IMR-90 (cell line): ENCODE measurements around the gene RBFOX2. TPM values are rescaled to one million over a fixed set of nuclear protein-coding genes. Genes with fewer than 3 reads are reported as not detected.

Experiments
- ATAC-seq: fragments of 200-7000 bp; cut with Tn5 transposase; 2 replicates; pipeline ENCODE4 v1.9.1; 2020; ENCODE audit warnings: low read depth, mild to moderate bottlenecking, moderate library complexity
- BruUV-seq: library from RNA; stranded (reverse); fragments of 400-500 nt; replicated peaks from 2 replicates; lab custom pipeline; 2021; lab: Mats Ljungman, UMichigan
- CTCF ChIA-PET: fragments of 300-600 bp; formaldehyde crosslinking; extraction: SDS; loops from one replicate; lab custom pipeline; 2021; ENCODE audit warnings: antibody characterized with exemption; lab: Yijun Ruan, JAX
- POLR2A ChIA-PET: fragments of 300-600 bp; sonication (Branson Sonifier 250); formaldehyde crosslinking; loops from one replicate; lab custom pipeline; 2022; ENCODE audit warnings: antibody characterized with exemption; ENCODE audit not compliant: unreplicated experiment; lab: Charles Lee
- DNase-seq: peaks from one replicate; pipeline ENCODE4 v3.0.0; 2013
- H2AFZ ChIP-seq: replicated peaks from 2 replicates; pipeline ENCODE3; 2013; ENCODE audit warnings: low read length, mild to moderate bottlenecking; ENCODE audit not compliant: poor library complexity
- H2AK5ac ChIP-seq: 2 replicates; pipeline ENCODE4 v1.6.1; 2013; ENCODE audit warnings: low read depth, low read length, inconsistent platforms
- H2AK9ac ChIP-seq: replicated peaks from 2 replicates; pipeline ENCODE3; 2013; ENCODE audit warnings: mild to moderate bottlenecking, low read depth, low read length, moderate library complexity; ENCODE audit not compliant: poor library complexity
- H2BK120ac ChIP-seq: 2 replicates; pipeline ENCODE4 v1.6.1; 2013; ENCODE audit warnings: low read depth, low read length, inconsistent platforms
- H2BK15ac ChIP-seq: 3 replicates; pipeline ENCODE4 v1.6.1; 2013; ENCODE audit warnings: low read depth, low read length, inconsistent platforms
- H2BK20ac ChIP-seq: 2 replicates; pipeline ENCODE4 v1.6.1; 2013; ENCODE audit warnings: low read depth, mild to moderate bottlenecking, inconsistent platforms, low read length, moderate library complexity
- H2BK5ac ChIP-seq: 2 replicates; pipeline ENCODE4 v1.6.1; 2013; ENCODE audit warnings: mild to moderate bottlenecking, low read depth, low read length, inconsistent platforms; ENCODE audit not compliant: poor library complexity, severe bottlenecking
- H3K14ac ChIP-seq: replicated peaks from 2 replicates; pipeline ENCODE4 v1.6.1; 2013; ENCODE audit warnings: low read depth, low read length, inconsistent platforms
- H3K18ac ChIP-seq: 2 replicates; pipeline ENCODE4 v1.6.1; 2013; ENCODE audit warnings: low read depth, low read length, control low read depth
- H3K23ac ChIP-seq: 2 replicates; pipeline ENCODE4 v1.6.1; 2013; ENCODE audit warnings: low read depth, low read length, inconsistent platforms
- H3K27ac ChIP-seq: 2 replicates; pipeline ENCODE4 v1.5.1; 2013; ENCODE audit warnings: mild to moderate bottlenecking, control low read depth, low read length; ENCODE audit not compliant: insufficient read depth
- H3K27me3 ChIP-seq: 2 replicates; pipeline ENCODE4 v1.6.1; 2013; ENCODE audit warnings: low read length; ENCODE audit not compliant: control insufficient read depth, insufficient read depth
- H3K36me3 ChIP-seq: 2 replicates; pipeline ENCODE4 v1.6.1; 2013; ENCODE audit warnings: low read length, mixed read lengths; ENCODE audit not compliant: control insufficient read depth, insufficient read depth
- H3K4ac ChIP-seq: 2 replicates; pipeline ENCODE4 v1.6.1; 2013; ENCODE audit warnings: low read depth, low read length, inconsistent platforms
- H3K4me1 ChIP-seq: 2 replicates; pipeline ENCODE4 v1.6.1; 2013; ENCODE audit warnings: low read length, mixed read lengths; ENCODE audit not compliant: control insufficient read depth, insufficient read depth
- H3K4me2 ChIP-seq: 2 replicates; pipeline ENCODE4 v1.6.1; 2013; ENCODE audit warnings: low read depth, mild to moderate bottlenecking, control low read depth, low read length, moderate library complexity
- H3K4me3 ChIP-seq: 2 replicates; pipeline ENCODE4 v1.5.1; 2013; ENCODE audit warnings: low read depth, mild to moderate bottlenecking, control low read depth, low read length, moderate library complexity; ENCODE audit not compliant: insufficient read depth
- H3K56ac ChIP-seq: 2 replicates; pipeline ENCODE4 v1.6.1; 2013; ENCODE audit warnings: low read length, inconsistent platforms; ENCODE audit not compliant: insufficient read depth; ENCODE audit errors: extremely low read depth
- H3K79me1 ChIP-seq, 2 experiments: 2 replicates each; pipeline ENCODE4 v1.6.1; 2013; ENCODE audit warnings: low read length in 2 of 2, inconsistent platforms in 1 of 2, low read depth in 1 of 2
- H3K9ac ChIP-seq: 2 replicates; pipeline ENCODE4 v1.6.1; 2013; ENCODE audit warnings: low read depth, low read length, control low read depth
- H3K9me1 ChIP-seq: 2 replicates; pipeline ENCODE4 v1.6.1; 2013; ENCODE audit warnings: low read length, inconsistent platforms; ENCODE audit not compliant: insufficient read depth
- H3K9me3 ChIP-seq: 2 replicates; pipeline ENCODE4 v1.6.1; 2013; ENCODE audit warnings: low read length; ENCODE audit not compliant: control insufficient read depth, insufficient read depth
- H4K20me1 ChIP-seq: 2 replicates; pipeline ENCODE4 v1.6.1; 2013; ENCODE audit warnings: low read length, inconsistent platforms; ENCODE audit not compliant: insufficient read depth
- H4K5ac ChIP-seq: 2 replicates; pipeline ENCODE4 v1.6.1; 2013; ENCODE audit warnings: mild to moderate bottlenecking, low read depth, low read length, control low read depth
- H4K8ac ChIP-seq, 2 experiments: 2 replicates each; pipeline ENCODE4 v1.6.1; 2013; ENCODE audit warnings: low read depth in 2 of 2, low read length in 2 of 2, control low read depth in 1 of 2, inconsistent platforms in 1 of 2
- H4K91ac ChIP-seq: 2 replicates; pipeline ENCODE4 v1.6.1; 2013; ENCODE audit warnings: low read depth, low read length, inconsistent platforms; ENCODE audit not compliant: insufficient read depth
- CTCF ChIP-seq: conservative IDR thresholded peaks from 2 replicates; pipeline ENCODE4 v1.5.1; 2012; ENCODE audit warnings: mild to moderate bottlenecking, low read depth, low read length, improper control_type of control experiment
- ELK1 ChIP-seq: fragments of 150-350 bp; IDR thresholded peaks from 2 replicates; pipeline ENCODE4 v1.6.1; 2016; ENCODE audit warnings: low read depth, mild to moderate bottlenecking, low read length, moderate library complexity, borderline replicate concordance
- MAFK ChIP-seq: IDR thresholded peaks from 2 replicates; pipeline ENCODE4 v1.6.1; 2012; ENCODE audit warnings: low read depth, low read length, improper control_type of control experiment
- MXI1 ChIP-seq: IDR thresholded peaks from 2 replicates; pipeline ENCODE4 v1.6.1; 2012; ENCODE audit warnings: low read depth, mild to moderate bottlenecking, low read length, moderate library complexity, borderline replicate concordance
- POLR2A ChIP-seq: IDR thresholded peaks from 2 replicates; pipeline ENCODE4 v1.6.1; 2012; ENCODE audit warnings: mild to moderate bottlenecking, low read depth, low read length
- RAD21 ChIP-seq: IDR thresholded peaks from 2 replicates; pipeline ENCODE4 v1.6.1; 2012; ENCODE audit warnings: low read length, improper control_type of control experiment
- RFX5 ChIP-seq: IDR thresholded peaks from 2 replicates; pipeline ENCODE4 v1.8.0; 2012; ENCODE audit warnings: low read depth, mild to moderate bottlenecking, low read length, moderate library complexity
- SMC3 ChIP-seq: fragments of 150-350 bp; IDR thresholded peaks from 2 replicates; pipeline ENCODE4 v1.6.1; 2016; ENCODE audit warnings: low read depth, mild to moderate bottlenecking, antibody characterized with exemption, low read length, moderate library complexity
- WGBS, 2 experiments: methylation state at CpG; one replicate each; pipeline versions ENCODE4 v1.1.5 to v1.1.7; 2013; ENCODE audit warnings: missing lambda C conversion rate in 2 of 2; ENCODE audit not compliant: insufficient read length in 1 of 2; ENCODE audit errors: extremely low coverage in 2 of 2; 5-methylcytosine and 5-hydroxymethylcytosine counted together
- dilution Hi-C: fragments of 300-500 bp; cut with HindIII; formaldehyde crosslinking; loops from one replicate; pipeline ENCODE4 v1.14.3; 2018; ENCODE audit warnings: low sequenced_read_pairs; ENCODE audit not compliant: unreplicated experiment
- in situ Hi-C: fragments of 300-500 bp; cut with MboI; formaldehyde crosslinking; loops from 3 replicates; pipeline ENCODE4 v1.14.3; 2019; ENCODE audit warnings: low sequenced_read_pairs, inconsistent platforms, mixed read lengths
- intact Hi-C: fragments of 100-400 bp; cut with micrococcal nuclease; formaldehyde crosslinking; loops from 2 replicates; pipeline ENCODE4 v1.10.0; 2022
- polyA plus RNA-seq, 3 experiments: library from polyadenylated mRNA; depleted of rRNA; stranded (reverse); fragments of >200 nt; gene quantifications; 2 replicates each; pipeline ENCODE4 v1.2.3, GENCODE V29; 2012; ENCODE audit warnings: low replicate concordance in 1 of 3
- total RNA-seq: library from RNA; depleted of rRNA; stranded (reverse); fragments of >200 nt; gene quantifications from 2 replicates; pipeline ENCODE4 v1.2.3, GENCODE V29; 2012

RBFOX2 gene
- total and polyA plus RNA-seq, 2 of the 4 experiments (the other 2 are of a cell fraction), result 146 to 178 TPM

- Histone ChIP-seq H3K4me2 (no peak overlapping the region; the same call in 1 of the 2 replicates), H2BK20ac (no peak overlapping the region), H2AK5ac (no peak overlapping the region), H2BK5ac (peak overlapping the region; percentile 53), H3K4me3 (no peak overlapping the region), H3K79me1 (peaks cover 19 to 65% of the 10 kb centered on the region in 2 experiments), H3K56ac (no peak overlapping the region), H3K9me1 (peaks cover 27% of the 10 kb centered on the region), H4K8ac (no peak overlapping the region), H3K14ac (peak overlapping the region; percentile 28; the same call in 1 of the 2 replicates), H4K20me1 (peaks cover 12% of the 10 kb centered on the region; the same call in 1 of the 2 replicates), H3K4ac (no peak overlapping the region), H3K9ac (no peak overlapping the region), H2AFZ (no peak overlapping the region), H3K27ac (no peak overlapping the region; the same call in 1 of the 2 replicates), H3K4me1 (peaks cover 26% of the 10 kb centered on the region), H3K9me3 (no peaks in the 10 kb centered on the region), H3K18ac (no peak overlapping the region), H3K27me3 (no peaks in the 10 kb centered on the region), H2AK9ac (no peak overlapping the region), H2BK15ac (peak overlapping the region; percentile 42; the same call in 1 of the 3 replicates), H3K23ac (no peak overlapping the region), H2BK120ac (peak overlapping the region; percentile 29; the same call in 1 of the 2 replicates), H3K36me3 (peaks cover 34% of the 10 kb centered on the region), H4K5ac (no peak overlapping the region), H4K91ac (no peak overlapping the region)
- in situ Hi-C loops (no loop called here), intact Hi-C loops (loop anchor here (5.0 kb wide), 2 partner anchors 96 to 179 kb away; partner anchors contain the start of gene APOL6), dilution Hi-C loops (no loop called here)
- ChIA-PET POLR2A (no interaction called here), CTCF (interaction anchor here (0.6 kb wide), 1 partner anchor 289 kb away, joined by 3 read pairs; no protein-coding TSS in a partner anchor)
- BruUV-seq, result no TSS peak
- WGBS, 2 experiments, result no CpG with 5 or more reads among the region's 6 CpGs
- no peak for ATAC-seq
- no peak for TF ChIP-seq MAFK
- TF ChIP-seq SMC3, result no peak
- TF ChIP-seq MXI1, result no peak
- TF ChIP-seq ELK1, result no peak
- no peak for TF ChIP-seq CTCF
- TF ChIP-seq RFX5, result no peak
- TF ChIP-seq POLR2A, result no peak
- no peak for TF ChIP-seq RAD21
- DNase-seq, result peak; percentile 19
These were observed 285.2 kb downstream of the RBFOX2 start for GRCh38 chr22:35743326-35743860.
